HL-60 (cell line): ENCODE data around the gene CLSTN2.

ENCODE experiments used
- DNase-seq, 2 experiments: peaks; one replicate each; pipeline ENCODE4 v3.0.0-alpha.2; 2010 to 2020; ENCODE audit warnings: low read depth in 1 of 2, low spot score in 1 of 2
- H3K27ac ChIP-seq: fragments of 250-450 bp; sonication (Bioruptor Pico); replicated peaks from 2 replicates; pipeline ENCODE4 v1.5.1; 2020; ENCODE audit warnings: mild to moderate bottlenecking, moderate library complexity
- H3K27me3 ChIP-seq: fragments of 250-450 bp; sonication (Bioruptor Pico); 2 replicates; pipeline ENCODE4 v1.5.1; 2021; ENCODE audit warnings: mild to moderate bottlenecking, moderate library complexity; ENCODE audit not compliant: insufficient read depth, poor library complexity, severe bottlenecking
- H3K4me3 ChIP-seq: replicated peaks from 2 replicates; pipeline ENCODE4 v1.5.1; 2011; ENCODE audit warnings: mild to moderate bottlenecking, control low read depth, low read length; ENCODE audit not compliant: insufficient read depth
- GABPA ChIP-seq: IDR thresholded peaks from 2 replicates; pipeline ENCODE4 v1.6.1; 2012; ENCODE audit warnings: low read depth
- POLR2AphosphoS5 ChIP-seq: IDR thresholded peaks from 2 replicates; pipeline ENCODE4 v1.6.1; 2012; ENCODE audit warnings: low read depth
- SPI1 ChIP-seq: IDR thresholded peaks from 2 replicates; pipeline ENCODE4 v1.6.1; 2012; ENCODE audit warnings: low read depth, mild to moderate bottlenecking, borderline replicate concordance
- TF ChIP-seq, protein P1 (sequence below): IDR thresholded peaks from 2 replicates; pipeline ENCODE4 v1.6.1; 2012; ENCODE audit warnings: low read depth; ENCODE audit not compliant: insufficient replicate concordance
- TF ChIP-seq, protein P2 (sequence below): IDR thresholded peaks from one replicate; pipeline ENCODE4 v1.5.1; 2011; ENCODE audit warnings: low read length, control low read depth, inconsistent platforms; ENCODE audit not compliant: insufficient read depth

CLSTN2 gene

DNA sequence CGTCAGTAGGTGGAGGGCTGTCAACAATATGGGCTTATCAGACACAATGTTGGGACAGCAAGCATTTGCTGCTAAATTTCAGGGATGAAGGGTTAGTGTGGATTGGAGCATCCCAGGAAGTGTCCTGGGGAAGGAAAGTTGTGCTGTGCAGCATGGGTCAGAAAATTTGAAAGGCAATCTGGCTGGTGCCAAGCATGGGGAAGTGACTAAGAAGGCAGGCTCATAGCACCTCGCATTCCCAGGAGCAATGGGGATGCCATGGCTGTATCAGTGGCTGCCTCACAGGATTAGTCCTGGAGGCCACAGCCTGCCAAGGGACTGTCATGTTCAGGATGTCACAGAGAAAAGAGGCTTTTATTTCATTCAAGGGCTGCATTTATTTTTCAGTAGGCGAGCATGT, 420.5 kb downstream of the CLSTN2 start:
- no peaks in the 10 kb centered on the region for H3K27me3 ChIP-seq
- H3K27ac ChIP-seq, result no peak overlapping the region
- no peak for TF ChIP-seq SPI1
- no peak for TF ChIP-seq GABPA
- TF ChIP-seq, protein P1, sequence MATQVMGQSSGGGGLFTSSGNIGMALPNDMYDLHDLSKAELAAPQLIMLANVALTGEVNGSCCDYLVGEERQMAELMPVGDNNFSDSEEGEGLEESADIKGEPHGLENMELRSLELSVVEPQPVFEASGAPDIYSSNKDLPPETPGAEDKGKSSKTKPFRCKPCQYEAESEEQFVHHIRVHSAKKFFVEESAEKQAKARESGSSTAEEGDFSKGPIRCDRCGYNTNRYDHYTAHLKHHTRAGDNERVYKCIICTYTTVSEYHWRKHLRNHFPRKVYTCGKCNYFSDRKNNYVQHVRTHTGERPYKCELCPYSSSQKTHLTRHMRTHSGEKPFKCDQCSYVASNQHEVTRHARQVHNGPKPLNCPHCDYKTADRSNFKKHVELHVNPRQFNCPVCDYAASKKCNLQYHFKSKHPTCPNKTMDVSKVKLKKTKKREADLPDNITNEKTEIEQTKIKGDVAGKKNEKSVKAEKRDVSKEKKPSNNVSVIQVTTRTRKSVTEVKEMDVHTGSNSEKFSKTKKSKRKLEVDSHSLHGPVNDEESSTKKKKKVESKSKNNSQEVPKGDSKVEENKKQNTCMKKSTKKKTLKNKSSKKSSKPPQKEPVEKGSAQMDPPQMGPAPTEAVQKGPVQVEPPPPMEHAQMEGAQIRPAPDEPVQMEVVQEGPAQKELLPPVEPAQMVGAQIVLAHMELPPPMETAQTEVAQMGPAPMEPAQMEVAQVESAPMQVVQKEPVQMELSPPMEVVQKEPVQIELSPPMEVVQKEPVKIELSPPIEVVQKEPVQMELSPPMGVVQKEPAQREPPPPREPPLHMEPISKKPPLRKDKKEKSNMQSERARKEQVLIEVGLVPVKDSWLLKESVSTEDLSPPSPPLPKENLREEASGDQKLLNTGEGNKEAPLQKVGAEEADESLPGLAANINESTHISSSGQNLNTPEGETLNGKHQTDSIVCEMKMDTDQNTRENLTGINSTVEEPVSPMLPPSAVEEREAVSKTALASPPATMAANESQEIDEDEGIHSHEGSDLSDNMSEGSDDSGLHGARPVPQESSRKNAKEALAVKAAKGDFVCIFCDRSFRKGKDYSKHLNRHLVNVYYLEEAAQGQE, result no peak
- no peak for TF ChIP-seq POLR2AphosphoS5
- TF ChIP-seq, protein P2, sequence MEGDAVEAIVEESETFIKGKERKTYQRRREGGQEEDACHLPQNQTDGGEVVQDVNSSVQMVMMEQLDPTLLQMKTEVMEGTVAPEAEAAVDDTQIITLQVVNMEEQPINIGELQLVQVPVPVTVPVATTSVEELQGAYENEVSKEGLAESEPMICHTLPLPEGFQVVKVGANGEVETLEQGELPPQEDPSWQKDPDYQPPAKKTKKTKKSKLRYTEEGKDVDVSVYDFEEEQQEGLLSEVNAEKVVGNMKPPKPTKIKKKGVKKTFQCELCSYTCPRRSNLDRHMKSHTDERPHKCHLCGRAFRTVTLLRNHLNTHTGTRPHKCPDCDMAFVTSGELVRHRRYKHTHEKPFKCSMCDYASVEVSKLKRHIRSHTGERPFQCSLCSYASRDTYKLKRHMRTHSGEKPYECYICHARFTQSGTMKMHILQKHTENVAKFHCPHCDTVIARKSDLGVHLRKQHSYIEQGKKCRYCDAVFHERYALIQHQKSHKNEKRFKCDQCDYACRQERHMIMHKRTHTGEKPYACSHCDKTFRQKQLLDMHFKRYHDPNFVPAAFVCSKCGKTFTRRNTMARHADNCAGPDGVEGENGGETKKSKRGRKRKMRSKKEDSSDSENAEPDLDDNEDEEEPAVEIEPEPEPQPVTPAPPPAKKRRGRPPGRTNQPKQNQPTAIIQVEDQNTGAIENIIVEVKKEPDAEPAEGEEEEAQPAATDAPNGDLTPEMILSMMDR, result no peak
- no peak overlapping the region for H3K4me3 ChIP-seq
- no peak for DNase-seq

DNA sequence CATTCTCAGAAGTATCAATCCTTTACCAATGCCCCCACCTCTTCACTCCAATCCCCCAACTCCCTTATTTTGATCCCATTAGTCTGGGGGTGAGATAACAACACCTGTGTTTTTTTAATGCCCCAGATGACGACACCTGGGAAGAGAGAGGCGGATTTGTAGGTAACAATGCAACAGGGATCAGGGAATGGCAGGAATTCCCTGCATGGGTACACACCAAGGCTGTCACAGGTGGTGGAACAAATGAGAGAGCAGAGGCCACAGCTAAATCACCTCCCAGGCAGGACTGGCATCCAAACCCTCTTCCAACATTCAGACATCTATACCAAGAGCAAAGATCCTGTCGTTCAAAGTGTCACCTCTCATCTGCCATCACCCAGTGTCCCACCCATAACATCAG, 423.7 kb downstream of the CLSTN2 start:
- no peaks in the 10 kb centered on the region for H3K27me3 ChIP-seq
- H3K4me3 ChIP-seq, result no peak overlapping the region
- H3K27ac ChIP-seq, result no peak overlapping the region
- DNase-seq, result no peak
- TF ChIP-seq, protein P1, result no peak
- TF ChIP-seq GABPA, result no peak
- no peak for TF ChIP-seq SPI1
- TF ChIP-seq, protein P2, result no peak
- TF ChIP-seq POLR2AphosphoS5, result no peak

DNA sequence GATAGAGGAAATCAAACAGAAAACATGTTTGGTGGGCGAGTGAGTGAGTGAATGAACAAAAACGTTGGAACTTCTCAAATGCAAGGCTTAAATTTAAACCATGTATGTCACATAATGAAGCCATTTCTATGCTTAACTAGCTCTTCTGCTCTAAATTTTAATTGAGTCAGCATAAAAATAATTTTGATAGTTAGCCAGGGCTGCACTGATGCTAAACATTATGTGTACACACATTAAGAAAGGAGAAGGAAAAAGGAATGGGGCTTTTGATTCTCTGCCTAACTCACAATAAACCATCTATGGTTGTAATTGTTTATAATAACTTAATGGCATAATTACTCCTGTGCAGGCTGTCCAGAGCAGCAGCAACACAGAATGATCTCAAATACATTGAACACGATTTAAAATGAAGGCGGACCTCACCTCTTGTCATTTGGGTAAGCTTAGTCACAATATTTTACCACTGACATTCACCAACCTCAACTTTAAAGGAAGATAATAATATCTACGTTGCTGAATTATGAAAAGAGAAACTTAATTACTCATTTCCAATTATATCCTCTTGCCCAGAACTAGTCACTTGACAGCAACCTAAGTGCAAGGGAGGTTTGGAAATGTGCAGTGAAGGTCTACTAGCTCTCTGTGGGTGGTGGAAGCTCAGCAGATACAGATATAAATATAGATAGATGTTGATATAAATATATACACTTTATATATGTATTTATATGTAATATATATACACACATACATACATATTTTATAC, 424.4 kb downstream of the CLSTN2 start:
- H3K27ac ChIP-seq, result no peak overlapping the region
- H3K27me3 ChIP-seq, result no peaks in the 10 kb centered on the region
- H3K4me3 ChIP-seq, result no peak overlapping the region
- no peak for DNase-seq
- TF ChIP-seq GABPA (no peak), POLR2AphosphoS5 (no peak), SPI1 (no peak)
- TF ChIP-seq, protein P1, result no peak
- TF ChIP-seq, protein P2, result no peak
